HTERT RPE-1 (cell line): Measurements from ENCODE around the gene ITIH4.
"Not testable (repeated sequence)": the region's sequence is repeated elsewhere in the genome, so short reads cannot be mapped to it uniquely, and the experiment has no call there.

ENCODE experiments used
- in situ Hi-C: fragments of 300-500 bp; cut with MboI; formaldehyde crosslinking; loops from 4 replicates; pipeline ENCODE4 v1.14.3; 2020; ENCODE audit warnings: low sequenced_read_pairs

The ITIH4 gene

GRCh38 chr3:52787246-52787645 lies 43.2 kb downstream of the ITIH4 start:
- in situ Hi-C loops = no loop called here

GRCh38 chr3:52786330-52787215 lies 43.9 kb downstream of the ITIH4 start:
- in situ Hi-C loops = no loop called here

- in situ Hi-C loops = no loop called here
These were observed 45.4 kb downstream of the ITIH4 start for GRCh38 chr3:52784931-52785590.

- in situ Hi-C loops = no loop called here
These were observed 46.4 kb downstream of the ITIH4 start for GRCh38 chr3:52784021-52784621.

GRCh38 chr3:52783211-52783555 lies 47.3 kb downstream of the ITIH4 start:
- in situ Hi-C loops = no loop called here

GRCh38 chr3:52782412-52783210 lies 47.9 kb downstream of the ITIH4 start:
- in situ Hi-C loops = no loop called here

GRCh38 chr3:52781741-52782140 lies 48.7 kb downstream of the ITIH4 start:
- in situ Hi-C loops = no loop called here

GRCh38 chr3:52779837-52780585 lies 50.5 kb downstream of the ITIH4 start:
- in situ Hi-C loops = no loop called here

GRCh38 chr3:52779011-52779836 lies 51.2 kb downstream of the ITIH4 start:
- in situ Hi-C loops = no loop called here

GRCh38 chr3:52777959-52778805 lies 52.3 kb downstream of the ITIH4 start:
- in situ Hi-C loops = no loop called here

GRCh38 chr3:52777127-52777958 lies 53.1 kb downstream of the ITIH4 start, which contains the start of gene ITIH1:
ITIH1 (plus strand) TSS chr3:52777599; CDS start chr3:52777616, 17 bp downstream.
- in situ Hi-C loops = no loop called here

- in situ Hi-C loops = not testable (repeated sequence)
These were observed 54.0 kb downstream of the ITIH4 start for GRCh38 chr3:52776486-52776885.

GRCh38 chr3:52775877-52776276 lies 54.6 kb downstream of the ITIH4 start:
- in situ Hi-C loops = no loop called here

- in situ Hi-C loops = no loop called here
These were observed 55.3 kb downstream of the ITIH4 start for GRCh38 chr3:52774901-52775864.

- in situ Hi-C loops = no loop called here
These were observed 56.3 kb downstream of the ITIH4 start for GRCh38 chr3:52774066-52774713.
